Cardiac fibroblast (primary cell): ENCODE measurements around the gene MORN1.

Experiments used
- DNase-seq, 2 donors: peaks; one replicate each; pipeline versions ENCODE4 v3.0.0 to v3.0.0-alpha.2; 2010; ENCODE audit warnings: low read depth in 2 of 2
- H3K4me3 ChIP-seq, 2 donors: replicated peaks in 1 of 2; 1 replicate in 1 of 2; 2 replicates in 1 of 2; pipeline ENCODE4 v1.5.1; 2011; ENCODE audit warnings: low read depth in 2 of 2, low read length in 2 of 2, mild to moderate bottlenecking in 2 of 2, moderate library complexity in 1 of 2
- TF ChIP-seq, protein P1 (sequence below): IDR thresholded peaks from one replicate; pipeline ENCODE4 v1.5.1; 2011; ENCODE audit warnings: low read depth, mild to moderate bottlenecking, low read length, inconsistent platforms

MORN1 gene

DNA sequence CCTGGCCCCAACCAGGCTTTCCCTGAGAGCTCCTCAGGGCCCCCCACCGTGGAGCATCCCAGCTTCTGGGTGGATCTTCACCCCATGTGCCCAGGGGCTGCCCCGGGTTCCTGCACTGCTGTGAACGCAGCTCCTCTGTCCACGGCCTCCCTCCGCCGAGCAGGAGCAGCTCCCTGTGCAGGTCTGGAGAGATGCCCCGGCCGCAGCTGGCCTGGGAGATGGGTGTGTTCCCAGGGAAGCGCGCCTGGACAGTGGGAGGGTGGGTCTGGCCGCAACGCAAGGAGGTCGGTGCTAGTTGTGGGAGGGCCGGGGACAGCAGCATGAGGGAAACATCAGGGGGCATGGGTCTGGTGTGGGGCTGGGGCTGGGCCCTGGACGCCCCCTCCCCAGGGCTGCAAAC lies 71.3 kb downstream of the MORN1 start:
- no peak for DNase-seq
- TF ChIP-seq, protein P1, sequence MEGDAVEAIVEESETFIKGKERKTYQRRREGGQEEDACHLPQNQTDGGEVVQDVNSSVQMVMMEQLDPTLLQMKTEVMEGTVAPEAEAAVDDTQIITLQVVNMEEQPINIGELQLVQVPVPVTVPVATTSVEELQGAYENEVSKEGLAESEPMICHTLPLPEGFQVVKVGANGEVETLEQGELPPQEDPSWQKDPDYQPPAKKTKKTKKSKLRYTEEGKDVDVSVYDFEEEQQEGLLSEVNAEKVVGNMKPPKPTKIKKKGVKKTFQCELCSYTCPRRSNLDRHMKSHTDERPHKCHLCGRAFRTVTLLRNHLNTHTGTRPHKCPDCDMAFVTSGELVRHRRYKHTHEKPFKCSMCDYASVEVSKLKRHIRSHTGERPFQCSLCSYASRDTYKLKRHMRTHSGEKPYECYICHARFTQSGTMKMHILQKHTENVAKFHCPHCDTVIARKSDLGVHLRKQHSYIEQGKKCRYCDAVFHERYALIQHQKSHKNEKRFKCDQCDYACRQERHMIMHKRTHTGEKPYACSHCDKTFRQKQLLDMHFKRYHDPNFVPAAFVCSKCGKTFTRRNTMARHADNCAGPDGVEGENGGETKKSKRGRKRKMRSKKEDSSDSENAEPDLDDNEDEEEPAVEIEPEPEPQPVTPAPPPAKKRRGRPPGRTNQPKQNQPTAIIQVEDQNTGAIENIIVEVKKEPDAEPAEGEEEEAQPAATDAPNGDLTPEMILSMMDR: no peak
- H3K4me3 ChIP-seq: no peak overlapping the region

- no peak overlapping the region for H3K4me3 ChIP-seq
- no peak for DNase-seq
- TF ChIP-seq, protein P1: no peak
These were observed 72.1 kb downstream of the MORN1 start for GRCh38 chr1:2319291-2319690.

GRCh38 chr1:2318314-2319278 lies 72.8 kb downstream of the MORN1 start:
- no peak for DNase-seq
- no peak overlapping the region for H3K4me3 ChIP-seq
- TF ChIP-seq, protein P1: no peak

GRCh38 chr1:2317230-2318065 lies 73.9 kb downstream of the MORN1 start:
- TF ChIP-seq, protein P1: no peak
- no peak overlapping the region for H3K4me3 ChIP-seq
- DNase-seq: no peak

GRCh38 chr1:2316451-2316961 lies 74.8 kb downstream of the MORN1 start:
- TF ChIP-seq, protein P1: no peak
- H3K4me3 ChIP-seq: no peak overlapping the region
- DNase-seq: no peak

- DNase-seq: no peak
- TF ChIP-seq, protein P1: no peak
These were observed 75.5 kb downstream of the MORN1 start for GRCh38 chr1:2315674-2316450.

More at GRCh38 chr1:2315674-2316450, 75.5 kb downstream of the MORN1 start:
- no peak overlapping the region for H3K4me3 ChIP-seq
